ENCODE data around the gene NRROS. TPM values are rescaled to one million over a fixed set of nuclear protein-coding genes. Genes with fewer than 3 reads are reported as not detected.

The NRROS gene
- total and polyA plus RNA-seq, 2 of the 13 experiments (the other 11 are each of a cell fraction or from before 2014, with no cell fraction given) = not detected

GRCh38 chr3:196636369-196637349 is 2.8 kb upstream of the NRROS start (continued):
- peak; percentile 85 for TF ChIP-seq ZNF687 (CRISPR knock-in tag; IDR thresholded peaks at IDR 0.05)
- TF ChIP-seq ZNF326 (CRISPR knock-in tag; IDR thresholded peaks at IDR 0.05; ENCODE audit: borderline replicate concordance) = no peak
- no peak for TF ChIP-seq ZFYVE20 (CRISPR knock-in tag; IDR thresholded peaks at IDR 0.05; ENCODE audit: borderline replicate concordance, low read depth)
- TF ChIP-seq SMC3 (IDR thresholded peaks at IDR 0.05; ENCODE audit: low read length) = no peak
- no peak for TF ChIP-seq PPARG (CRISPR knock-in tag; conservative IDR thresholded peaks at IDR 0.05)
- no peak for TF ChIP-seq TOE1 (CRISPR knock-in tag; IDR thresholded peaks at IDR 0.05)
- peak; percentile 89 for TF ChIP-seq ZNF770 (CRISPR knock-in tag; IDR thresholded peaks at IDR 0.05)
- peak; percentile 36; the same call in 1 of the 2 replicates for TF ChIP-seq ARID4A (CRISPR knock-in tag; IDR thresholded peaks at IDR 0.05; ENCODE audit: borderline replicate concordance)
- no peak for TF ChIP-seq SRSF4 (IDR thresholded peaks at IDR 0.05; ENCODE audit: low read depth, low read length, poor library complexity, severe bottlenecking)
- no peak for TF ChIP-seq SP4 (CRISPR knock-in tag; IDR thresholded peaks at IDR 0.05)
- TF ChIP-seq SRY (CRISPR knock-in tag; IDR thresholded peaks at IDR 0.05) = no peak
- TF ChIP-seq FOXA1 (IDR thresholded peaks at IDR 0.05) = no peak
- no peak for TF ChIP-seq FOXA1 (CRISPR knock-in tag; IDR thresholded peaks at IDR 0.05)
- no peak for TF ChIP-seq SRSF9 (IDR thresholded peaks at IDR 0.05; ENCODE audit: borderline replicate concordance, insufficient read depth, low read depth, low read length, poor library complexity, severe bottlenecking)

Data from HepG2 (cell line).